Adrenal gland (tissue), 5 donors: ENCODE measurements around the gene SDK1.

Source experiments
- CTCF ChIP-seq, 6 experiments: fragments of 450-650 bp in 4 of 6; fragments of 200-600 bp in 2 of 6; sonication (generic) in 1 of 6; IDR thresholded peaks; 1 replicate in 5 of 6; 2 replicates in 1 of 6; pipeline versions ENCODE4 v1.5.1 to v1.8.0; 2016 to 2021; ENCODE audit warnings: antibody characterized with exemption in 6 of 6, mild to moderate bottlenecking in 2 of 6, moderate library complexity in 1 of 6
- POLR2A ChIP-seq, 2 donors: fragments of 450-650 bp; IDR thresholded peaks; one replicate each; pipeline ENCODE4 v1.6.1; 2017; ENCODE audit warnings: antibody characterized with exemption in 2 of 2, mild to moderate bottlenecking in 2 of 2, moderate library complexity in 1 of 2
- donor health status: DM: no; HTN: no; CAD: no.

- TF ChIP-seq CTCF (IDR thresholded peaks at IDR 0.05) (no peak), POLR2A (IDR thresholded peaks at IDR 0.05) (no peak)
Measured at GRCh38 chr7:3321206-3321605, 20.2 kb downstream of the SDK1 start.
